Gastroesophageal sphincter (tissue), 4 donors: Measurements from ENCODE around the gene OBSCN. TPM values are rescaled to one million over a fixed set of nuclear protein-coding genes. Genes with fewer than 3 reads are reported as not detected.
A peak's percentile ranks its signal among the peaks of the same experiment; 100 is the strongest.

ENCODE experiments used
- ATAC-seq: fragments of 150-250 bp; one replicate; pipeline ENCODE4 v1.9.1; 2016; ENCODE audit warnings: mild to moderate bottlenecking, moderate library complexity
- H3K27ac ChIP-seq, 4 donors: fragments of 200-600 bp; sonication (generic) in 3 of 4; 1 replicate in 3 of 4; 2 replicates in 1 of 4; pipeline ENCODE4 v1.5.1; 2016 to 2019
- H3K27me3 ChIP-seq: fragments of 200-600 bp; sonication (generic); one replicate; pipeline ENCODE4 v1.5.1; 2019
- H3K36me3 ChIP-seq, 2 donors: fragments of 200-600 bp; sonication (generic); one replicate each; pipeline ENCODE4 v1.5.1; 2019; ENCODE audit warnings: control low read depth in 1 of 2
- H3K4me1 ChIP-seq, 3 donors: fragments of 200-600 bp; sonication (generic); 1 replicate in 2 of 3; 2 replicates in 1 of 3; pipeline ENCODE4 v1.5.1; 2016 to 2019; ENCODE audit warnings: control low read depth in 2 of 3
- H3K4me3 ChIP-seq, 2 donors: fragments of 200-600 bp; sonication (generic); one replicate each; pipeline ENCODE4 v1.5.1; 2019; ENCODE audit warnings: mild to moderate bottlenecking in 1 of 2, moderate library complexity in 1 of 2
- H3K9me3 ChIP-seq, 3 donors: fragments of 200-600 bp; sonication (generic); one replicate each; pipeline ENCODE4 v1.5.1; 2017 to 2019; ENCODE audit warnings: control low read depth in 2 of 3
- EP300 ChIP-seq: sonication (generic); formaldehyde crosslinking; IDR thresholded peaks from one replicate; pipeline ENCODE4 v1.6.1; 2017; ENCODE audit warnings: antibody characterized with exemption, mild to moderate bottlenecking
- POLR2A ChIP-seq, 2 donors: fragments of 450-650 bp; IDR thresholded peaks; one replicate each; pipeline ENCODE4 v1.6.1; 2017; ENCODE audit warnings: antibody characterized with exemption in 2 of 2, mild to moderate bottlenecking in 2 of 2, moderate library complexity in 1 of 2
- POLR2AphosphoS5 ChIP-seq: sonication (generic); formaldehyde crosslinking; IDR thresholded peaks from one replicate; pipeline ENCODE4 v1.6.1; 2017; ENCODE audit warnings: antibody characterized with exemption
- WGBS, 2 donors: methylation state at CpG; one replicate each; pipeline ENCODE4 v1.1.5; 2018; ENCODE audit warnings: low coverage in 1 of 2; 5-methylcytosine and 5-hydroxymethylcytosine counted together
- total RNA-seq, 4 donors: library from RNA; depleted of rRNA; stranded (reverse); fragments of >200 nt; gene quantifications; one replicate each; pipeline ENCODE4 v1.1.0, GENCODE V29; 2016
- TF ChIP-seq, protein P1 (sequence below), 4 experiments: fragments of 200-600 bp in 2 of 4; fragments of 450-650 bp in 2 of 4; sonication (generic) in 1 of 4; IDR thresholded peaks; one replicate each; pipeline ENCODE4 v1.5.1; 2017 to 2019; ENCODE audit warnings: antibody characterized with exemption in 4 of 4, mild to moderate bottlenecking in 2 of 4, moderate library complexity in 2 of 4

The OBSCN gene
- total RNA-seq, 4 donors from 2014 or later = 11.1 to 28.4 (median 20.9) TPM

DNA sequence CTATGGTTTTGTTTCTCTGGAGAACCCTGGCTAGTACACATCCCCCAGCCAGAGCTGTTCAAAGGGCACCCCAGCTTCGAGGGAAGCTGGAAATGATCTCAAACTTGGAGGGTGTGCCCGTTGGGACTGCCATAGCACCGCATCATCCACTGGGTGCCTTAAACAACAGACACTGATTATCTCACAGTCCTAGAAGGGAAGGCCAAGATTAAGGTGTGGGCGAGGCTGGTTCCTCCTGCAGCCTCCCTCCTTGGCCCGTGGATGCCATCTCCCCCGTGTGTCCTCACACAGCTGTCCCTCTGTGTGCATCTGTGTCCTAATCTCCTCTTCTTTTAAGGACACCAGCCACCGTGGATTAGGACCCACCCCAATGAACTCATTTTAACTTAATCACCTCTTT is 46.5 kb upstream of the OBSCN start:
- TF ChIP-seq POLR2AphosphoS5 (no peak), POLR2A (IDR thresholded peaks at IDR 0.05) (no peak), EP300 (no peak)
- TF ChIP-seq, protein P1, sequence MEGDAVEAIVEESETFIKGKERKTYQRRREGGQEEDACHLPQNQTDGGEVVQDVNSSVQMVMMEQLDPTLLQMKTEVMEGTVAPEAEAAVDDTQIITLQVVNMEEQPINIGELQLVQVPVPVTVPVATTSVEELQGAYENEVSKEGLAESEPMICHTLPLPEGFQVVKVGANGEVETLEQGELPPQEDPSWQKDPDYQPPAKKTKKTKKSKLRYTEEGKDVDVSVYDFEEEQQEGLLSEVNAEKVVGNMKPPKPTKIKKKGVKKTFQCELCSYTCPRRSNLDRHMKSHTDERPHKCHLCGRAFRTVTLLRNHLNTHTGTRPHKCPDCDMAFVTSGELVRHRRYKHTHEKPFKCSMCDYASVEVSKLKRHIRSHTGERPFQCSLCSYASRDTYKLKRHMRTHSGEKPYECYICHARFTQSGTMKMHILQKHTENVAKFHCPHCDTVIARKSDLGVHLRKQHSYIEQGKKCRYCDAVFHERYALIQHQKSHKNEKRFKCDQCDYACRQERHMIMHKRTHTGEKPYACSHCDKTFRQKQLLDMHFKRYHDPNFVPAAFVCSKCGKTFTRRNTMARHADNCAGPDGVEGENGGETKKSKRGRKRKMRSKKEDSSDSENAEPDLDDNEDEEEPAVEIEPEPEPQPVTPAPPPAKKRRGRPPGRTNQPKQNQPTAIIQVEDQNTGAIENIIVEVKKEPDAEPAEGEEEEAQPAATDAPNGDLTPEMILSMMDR (IDR thresholded peaks at IDR 0.05) = no peak
- Histone ChIP-seq H3K36me3 (no peaks in the 10 kb centered on the region), H3K27ac (peak overlapping the region in 3 of 4 donors; percentile 52 to 100 (median 58)), H3K9me3 (no peaks in the 10 kb centered on the region), H3K4me3 (no peak overlapping the region), H3K4me1 (peaks cover 0 to 66% (median 9%) of the 10 kb centered on the region in 3 donors), H3K27me3 (peaks cover 20% of the 10 kb centered on the region)
- ATAC-seq = no peak
- WGBS, 2 donors = 29 to 69% methylated on average over 3 to 5 of the region's 7 CpGs

DNA sequence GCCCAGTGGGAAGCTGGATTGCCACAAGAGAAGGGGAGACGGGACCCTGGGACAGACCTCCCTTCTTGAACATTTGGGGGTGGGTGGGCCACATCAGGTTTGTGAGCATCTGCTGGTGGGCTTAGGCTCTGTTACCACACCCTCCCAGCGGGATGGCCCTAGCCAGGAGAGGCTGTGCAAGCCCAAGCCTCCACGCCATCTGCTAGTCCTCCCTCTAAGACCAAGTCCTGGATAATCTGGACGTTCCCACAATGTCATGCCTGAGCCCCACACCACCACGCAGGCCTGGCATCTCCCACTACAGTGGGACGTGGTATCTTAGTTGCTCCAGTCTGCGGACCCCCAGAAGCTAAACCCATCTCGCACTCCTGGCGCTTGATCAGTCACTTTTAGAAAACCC is 46.0 kb upstream of the OBSCN start:
- no peak for TF ChIP-seq EP300
- TF ChIP-seq, protein P1 (IDR thresholded peaks at IDR 0.05) = no peak
- no peak for TF ChIP-seq POLR2A (IDR thresholded peaks at IDR 0.05)
- TF ChIP-seq POLR2AphosphoS5 = no peak
- Histone ChIP-seq H3K4me3 (no peak overlapping the region), H3K27me3 (peaks cover 20% of the 10 kb centered on the region), H3K36me3 (no peaks in the 10 kb centered on the region), H3K9me3 (no peaks in the 10 kb centered on the region), H3K4me1 (peaks cover 0 to 68% (median 9%) of the 10 kb centered on the region in 3 donors), H3K27ac (peak overlapping the region in 3 of 4 donors; percentile 52 to 100 (median 58))
- no peak for ATAC-seq
- WGBS, 2 donors = 79 to 83% methylated on average over 2 to 6 of the region's 9 CpGs

DNA sequence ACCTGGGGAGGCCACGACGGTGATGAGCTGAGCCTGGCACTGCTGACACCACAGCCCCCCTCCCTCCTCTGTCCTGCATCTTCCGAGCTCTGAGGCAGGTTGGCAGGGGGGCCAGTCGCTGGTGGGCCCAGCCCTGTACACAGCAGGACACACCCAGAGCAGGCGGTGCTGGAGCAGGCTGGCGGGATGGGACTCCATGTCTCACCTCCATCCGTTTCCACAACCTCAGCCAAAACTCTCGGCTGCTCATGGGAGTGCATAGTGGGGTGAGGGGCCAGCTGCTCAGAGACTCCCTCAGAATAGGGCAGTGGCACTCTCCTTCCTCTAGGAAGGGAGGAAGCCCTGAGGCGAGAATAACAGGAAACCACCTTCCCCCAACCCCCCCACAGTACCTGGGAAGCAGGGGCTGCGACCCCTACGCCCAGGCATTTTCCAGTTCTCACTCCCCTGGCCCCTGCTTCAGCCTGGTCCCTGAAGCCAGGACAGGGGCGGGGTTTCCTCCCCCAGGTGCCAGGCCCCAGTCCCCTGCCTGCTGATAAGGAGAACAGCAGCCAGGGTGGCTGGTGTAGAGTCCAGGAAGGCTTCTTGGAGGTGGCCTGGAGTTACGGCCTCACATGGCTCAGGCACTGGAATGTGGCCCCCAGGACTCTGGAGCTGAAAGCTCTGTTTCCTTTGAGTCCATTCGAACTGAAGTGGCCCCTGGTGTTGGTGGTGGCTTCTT is 45.4 kb upstream of the OBSCN start:
- WGBS, 2 donors = no CpG with 5 or more reads among the region's 14 CpGs
- Histone ChIP-seq H3K27me3 (peaks cover 20% of the 10 kb centered on the region), H3K27ac (peak overlapping the region in 3 of 4 donors; percentile 52 to 100 (median 58)), H3K4me1 (peaks cover 0 to 74% (median 9%) of the 10 kb centered on the region in 3 donors), H3K9me3 (no peaks in the 10 kb centered on the region), H3K36me3 (no peaks in the 10 kb centered on the region), H3K4me3 (no peak overlapping the region)
- no peak for ATAC-seq
- TF ChIP-seq POLR2A (IDR thresholded peaks at IDR 0.05) = no peak
- TF ChIP-seq POLR2AphosphoS5 = no peak
- TF ChIP-seq EP300 = no peak
- TF ChIP-seq, protein P1 (IDR thresholded peaks at IDR 0.05) = no peak

DNA sequence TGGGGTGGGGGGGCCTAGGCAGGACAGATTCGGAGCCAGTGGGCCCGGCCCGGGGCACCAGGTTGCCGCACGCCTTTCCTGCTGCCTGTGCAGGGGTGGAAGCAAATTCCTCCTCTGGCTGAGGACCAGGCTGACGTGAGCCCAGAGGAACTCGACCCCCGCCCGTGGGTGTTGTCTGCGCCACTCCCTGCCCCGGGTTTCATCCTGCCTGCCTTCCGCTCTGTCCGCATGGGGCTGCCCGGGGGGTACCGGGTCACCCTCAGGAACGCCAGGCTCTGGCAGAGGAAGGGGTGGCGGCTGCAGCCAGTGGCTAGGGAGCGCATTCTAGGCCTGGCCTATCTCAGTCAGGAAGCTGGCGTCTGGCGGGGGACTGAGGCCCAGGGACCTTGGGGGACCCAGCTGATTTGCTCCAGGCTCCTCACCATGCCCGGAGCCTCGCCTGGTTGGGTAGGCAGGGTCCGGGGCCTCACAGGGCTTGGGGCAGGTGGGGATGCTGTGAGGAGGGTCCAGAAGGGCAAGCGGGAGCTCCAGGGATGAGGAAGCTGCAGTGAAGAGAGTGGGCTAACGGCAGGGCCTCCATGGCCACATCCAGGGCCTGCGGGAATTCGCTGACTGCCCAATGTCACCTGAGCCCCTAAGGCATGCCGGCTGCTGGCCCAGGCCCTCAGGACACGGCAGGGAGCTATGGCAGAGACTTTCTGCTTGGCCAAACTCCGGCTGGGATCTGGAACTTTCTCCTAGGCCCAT is 44.7 kb upstream of the OBSCN start:
- TF ChIP-seq EP300 (no peak), POLR2AphosphoS5 (no peak)
- TF ChIP-seq, protein P1 (IDR thresholded peaks at IDR 0.05) = no peak
- Histone ChIP-seq H3K27me3 (peaks cover 20% of the 10 kb centered on the region), H3K36me3 (no peaks in the 10 kb centered on the region), H3K27ac (peak overlapping the region in 3 of 4 donors; percentile 52 to 100 (median 58)), H3K4me1 (peaks cover 0 to 75% (median 9%) of the 10 kb centered on the region in 3 donors), H3K4me3 (no peak overlapping the region), H3K9me3 (no peaks in the 10 kb centered on the region)
- 100% methylated on average over 3 of the region's 30 CpGs; no CpG with 5 or more reads in 1 of the 2 donors for WGBS, 2 donors
- ATAC-seq = no peak
